OCI-LY1 (cell line): Measurements from ENCODE around the gene KRTAP3-3.

Source experiments
- H2AFZ ChIP-seq: fragments of 200-600 bp; sonication (generic), shearing (Covaris generic); 2 replicates; pipeline ENCODE4 v1.6.0; 2014; ENCODE audit warnings: antibody characterized with exemption, mild to moderate bottlenecking, low read length
- H3F3A ChIP-seq: fragments of 200-600 bp; sonication (generic), shearing (Covaris generic); 2 replicates; pipeline ENCODE4 v1.6.0; 2014; ENCODE audit warnings: mild to moderate bottlenecking, antibody characterized with exemption, low read length, moderate library complexity; ENCODE audit not compliant: insufficient read depth
- H3K27ac ChIP-seq: fragments of 200-600 bp; sonication (generic); 2 replicates; pipeline ENCODE4 v1.5.1; 2014; ENCODE audit warnings: low read length, mixed run types, mild to moderate bottlenecking, low read depth; ENCODE audit not compliant: poor library complexity, severe bottlenecking
- H3K27me3 ChIP-seq: fragments of 200-600 bp; sonication (generic); 2 replicates; pipeline ENCODE4 v1.6.0; 2014; ENCODE audit warnings: antibody characterized with exemption, mild to moderate bottlenecking, low read length, moderate library complexity; ENCODE audit not compliant: insufficient read depth
- H3K36me3 ChIP-seq: fragments of 200-600 bp; sonication (generic); 2 replicates; pipeline ENCODE4 v1.6.1; 2014; ENCODE audit warnings: mild to moderate bottlenecking, antibody characterized with exemption, low read length, moderate library complexity, mixed read lengths; ENCODE audit not compliant: insufficient read depth
- H3K4me1 ChIP-seq: fragments of 200-600 bp; sonication (generic); 2 replicates; pipeline ENCODE4 v1.5.1; 2014; ENCODE audit warnings: mild to moderate bottlenecking, low read length, moderate library complexity; ENCODE audit not compliant: insufficient read depth, severe bottlenecking
- H3K4me2 ChIP-seq: fragments of 200-600 bp; sonication (generic), shearing (Covaris generic); 2 replicates; pipeline ENCODE4 v1.6.1; 2014; ENCODE audit warnings: low read length
- H3K4me3 ChIP-seq: fragments of 200-600 bp; sonication (generic); 2 replicates; pipeline ENCODE4 v1.5.1; 2014; ENCODE audit warnings: low read length, low read depth, mild to moderate bottlenecking, mixed read lengths; ENCODE audit not compliant: poor library complexity, severe bottlenecking
- H3K79me2 ChIP-seq: fragments of 200-600 bp; shearing (Covaris generic); 2 replicates; pipeline ENCODE4 v1.6.1; 2016; ENCODE audit warnings: mixed run types, low read length, mixed read lengths; ENCODE audit not compliant: insufficient read depth
- H3K9ac ChIP-seq: fragments of 200-600 bp; sonication (generic), shearing (Covaris generic); 2 replicates; pipeline ENCODE4 v1.6.1; 2014; ENCODE audit warnings: mild to moderate bottlenecking, low read length, mixed read lengths
- H3K9me2 ChIP-seq: fragments of 200-600 bp; sonication (generic), shearing (Covaris generic); 2 replicates; pipeline ENCODE4 v1.6.1; 2014; ENCODE audit warnings: low read depth, mild to moderate bottlenecking, low read length, mixed read lengths
- H3K9me3 ChIP-seq: fragments of 200-600 bp; shearing (Covaris generic); 2 replicates; pipeline ENCODE4 v1.6.1; 2014; ENCODE audit warnings: low read length, mixed read lengths
- H4K20me1 ChIP-seq: fragments of 200-600 bp; sonication (generic), shearing (Covaris generic); 2 replicates; pipeline ENCODE4 v1.6.0; 2016; ENCODE audit warnings: mild to moderate bottlenecking, low read length; ENCODE audit not compliant: insufficient read depth
- CTCF ChIP-seq: fragments of 200-600 bp; sonication (generic), shearing (Covaris generic); IDR thresholded peaks from 2 replicates; pipeline ENCODE4 v1.5.1; 2017; ENCODE audit warnings: mild to moderate bottlenecking, antibody characterized with exemption, low read length, moderate library complexity, mixed read lengths
- EZH2 ChIP-seq: fragments of 200-600 bp; sonication (generic), shearing (Covaris generic); IDR thresholded peaks from 2 replicates; pipeline ENCODE4 v1.8.0; 2017; ENCODE audit warnings: borderline replicate concordance, mixed run types, mild to moderate bottlenecking, antibody characterized with exemption, low read length, moderate library complexity, mixed read lengths

The KRTAP3-3 gene

GRCh38 chr17:40960144-40960543 is 33.8 kb downstream of the KRTAP3-3 start:
- Histone ChIP-seq H2AFZ (no peak overlapping the region), H3K79me2 (no peaks in the 10 kb centered on the region), H3F3A (no peaks in the 10 kb centered on the region), H3K36me3 (no peaks in the 10 kb centered on the region), H3K9ac (no peak overlapping the region), H4K20me1 (no peaks in the 10 kb centered on the region), H3K4me2 (no peak overlapping the region), H3K9me3 (no peaks in the 10 kb centered on the region), H3K27me3 (no peaks in the 10 kb centered on the region), H3K9me2 (no peaks in the 10 kb centered on the region), H3K27ac (no peak overlapping the region), H3K4me3 (no peak overlapping the region), H3K4me1 (no peaks in the 10 kb centered on the region)
- TF ChIP-seq CTCF: no peak
- TF ChIP-seq EZH2: no peak

- no peaks in the 10 kb centered on the region for H4K20me1 ChIP-seq
- no peak overlapping the region for H3K9ac ChIP-seq
- no peak overlapping the region for H3K4me3 ChIP-seq
- no peak overlapping the region for H2AFZ ChIP-seq
- no peaks in the 10 kb centered on the region for H3K36me3 ChIP-seq
- no peaks in the 10 kb centered on the region for H3K4me1 ChIP-seq
- no peaks in the 10 kb centered on the region for H3K79me2 ChIP-seq
- H3K9me3 ChIP-seq: no peaks in the 10 kb centered on the region
- H3F3A ChIP-seq: no peaks in the 10 kb centered on the region
- TF ChIP-seq EZH2 (no peak), CTCF (no peak)
- no peak overlapping the region for H3K4me2 ChIP-seq
- H3K27ac ChIP-seq: no peak overlapping the region
- no peaks in the 10 kb centered on the region for H3K9me2 ChIP-seq
- no peaks in the 10 kb centered on the region for H3K27me3 ChIP-seq
Observed at GRCh38 chr17:40958086-40958953, 35.6 kb downstream of the KRTAP3-3 start.

GRCh38 chr17:40956401-40957254 is 37.3 kb downstream of the KRTAP3-3 start:
- H3K9me2 ChIP-seq: no peaks in the 10 kb centered on the region
- H3F3A ChIP-seq: no peaks in the 10 kb centered on the region
- H3K4me2 ChIP-seq: no peak overlapping the region
- TF ChIP-seq CTCF (no peak), EZH2 (no peak)
- no peak overlapping the region for H3K4me3 ChIP-seq
- no peaks in the 10 kb centered on the region for H3K4me1 ChIP-seq
- no peak overlapping the region for H3K27ac ChIP-seq
- no peaks in the 10 kb centered on the region for H3K36me3 ChIP-seq
- H3K79me2 ChIP-seq: no peaks in the 10 kb centered on the region
- H4K20me1 ChIP-seq: no peaks in the 10 kb centered on the region
- H2AFZ ChIP-seq: no peak overlapping the region
- no peaks in the 10 kb centered on the region for H3K27me3 ChIP-seq
- no peak overlapping the region for H3K9ac ChIP-seq
- H3K9me3 ChIP-seq: no peaks in the 10 kb centered on the region
